Pancreas (tissue), 10 donors: ENCODE data around the gene MYLK. TPM values are rescaled to one million over a fixed set of nuclear protein-coding genes. Genes with fewer than 3 reads are reported as not detected.

Experiments used
- ATAC-seq, 4 donors: fragments of 200-7000 bp; cut with Tn5 transposase; one replicate each; pipeline versions ENCODE4 v1.8.0 to v1.9.1; 2020; ENCODE audit warnings: mild to moderate bottlenecking in 4 of 4, moderate library complexity in 4 of 4
- DNase-seq, 6 donors: peaks; one replicate each; pipeline ENCODE4 v3.0.0-alpha.2; 2020
- FAIRE-seq: peaks from 2 replicates; lab custom pipeline; 2012; peaks lifted over from hg19 to GRCh38; lab: Jason Lieb, UNC
- H3K27ac ChIP-seq, 4 donors: fragments of 200-600 bp; sonication (generic); 1 replicate in 3 of 4; 2 replicates in 1 of 4; pipeline versions ENCODE4 v1.5.0 to v1.8.0; 2020
- H3K27me3 ChIP-seq, 4 donors: fragments of 200-600 bp; one replicate each; pipeline ENCODE4 v1.8.0; 2021
- H3K36me3 ChIP-seq, 3 donors: fragments of 200-600 bp; sonication (generic) in 1 of 3; one replicate each; pipeline versions ENCODE4 v1.5.0 to v1.8.0; 2020 to 2021
- H3K4me1 ChIP-seq, 3 donors: fragments of 200-600 bp; one replicate each; pipeline ENCODE4 v1.8.0; 2021
- H3K4me3 ChIP-seq, 4 donors: fragments of 200-600 bp; sonication (generic) in 2 of 4; one replicate each; pipeline versions ENCODE4 v1.5.0 to v1.8.0; 2020 to 2021
- H3K9me3 ChIP-seq, 4 donors: fragments of 200-600 bp; one replicate each; pipeline ENCODE4 v1.8.0; 2021
- WGBS, 2 donors: extraction: QIAGEN DNeasy Blood & Tissue Kit; methylation state at CpG; one replicate each; pipeline ENCODE4 v1.1.7; 2013; 5-methylcytosine and 5-hydroxymethylcytosine counted together
- intact Hi-C, 3 donors: fragments of 100-400 bp; cut with DNase I; formaldehyde crosslinking; loops; one replicate each; pipeline versions ENCODE4 v1.11.1 to v1.14.2; 2022
- polyA plus RNA-seq, 2 donors: library from polyadenylated mRNA; stranded (reverse); fragments of 200-250 nt; gene quantifications; one replicate each; pipeline ENCODE4 v1.2.3, GENCODE V29; 2013
- total RNA-seq, 6 donors: library from RNA; stranded (reverse); fragmentation: NEBNext Ultra II Directional in 4 of 6; extraction: Animal tissue kit (Norgen Biotek cat#: 25700) in 4 of 6; gene quantifications; one replicate each; pipeline versions ENCODE4 v1.2.1 to v1.2.4, GENCODE V29; 2021 to 2023
- TF ChIP-seq, protein P1 (sequence below), 4 donors: fragments of 200-600 bp; sonication (generic) in 3 of 4; IDR thresholded peaks; one replicate each; pipeline versions ENCODE4 v1.5.0 to v1.8.0; 2021; ENCODE audit warnings: antibody characterized with exemption in 4 of 4
- donor health status: healthy with polysubstance abuse.
- donor health status: DM: no; HTN: no; CAD: no; lungs with moderate emphysema.
- donor health status: DM: no; HTN: no; CAD: no.
- donor health status: control.
- donor health status: control.
- donor health status: Bipolar disorder and iron deficiency.
- donor health status: DM: yes; HTN: yes; CAD: no.
- donor health status: DM: no; HTN: no; CAD: no.
- donor health status: DM: no; HTN: no; CAD: no.
- donor health status: DM: yes; HTN: yes; CAD: no.

The MYLK gene
- total and polyA plus RNA-seq, 8 donors: 3.1 to 12.0 (median 6.7) TPM

DNA sequence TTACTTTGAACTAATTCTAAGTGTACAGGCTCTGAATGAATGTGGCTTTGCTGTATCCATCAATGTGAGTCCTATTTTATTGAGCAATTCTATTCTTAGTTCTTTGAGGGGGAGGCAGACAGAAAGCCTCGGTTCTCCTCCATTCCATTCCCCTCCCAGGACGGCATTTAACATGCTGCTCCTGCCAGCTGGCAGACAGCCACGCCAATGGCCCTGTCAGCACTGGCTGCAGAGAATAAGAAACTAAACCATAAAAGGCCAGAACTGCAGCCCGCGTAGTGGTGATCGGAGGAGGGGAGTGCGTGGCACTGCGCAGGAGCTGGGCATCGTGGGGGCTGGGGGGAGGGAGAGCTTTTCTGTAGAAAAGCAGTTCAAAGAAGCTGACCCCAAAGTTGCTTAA lies 223.2 kb downstream of the MYLK start:
- no peak overlapping the region for H3K27ac ChIP-seq
- peak; percentile 65 for FAIRE-seq
- no peak overlapping the region for H3K4me3 ChIP-seq
- H3K27me3 ChIP-seq: no peaks in the 10 kb centered on the region
- TF ChIP-seq, protein P1, sequence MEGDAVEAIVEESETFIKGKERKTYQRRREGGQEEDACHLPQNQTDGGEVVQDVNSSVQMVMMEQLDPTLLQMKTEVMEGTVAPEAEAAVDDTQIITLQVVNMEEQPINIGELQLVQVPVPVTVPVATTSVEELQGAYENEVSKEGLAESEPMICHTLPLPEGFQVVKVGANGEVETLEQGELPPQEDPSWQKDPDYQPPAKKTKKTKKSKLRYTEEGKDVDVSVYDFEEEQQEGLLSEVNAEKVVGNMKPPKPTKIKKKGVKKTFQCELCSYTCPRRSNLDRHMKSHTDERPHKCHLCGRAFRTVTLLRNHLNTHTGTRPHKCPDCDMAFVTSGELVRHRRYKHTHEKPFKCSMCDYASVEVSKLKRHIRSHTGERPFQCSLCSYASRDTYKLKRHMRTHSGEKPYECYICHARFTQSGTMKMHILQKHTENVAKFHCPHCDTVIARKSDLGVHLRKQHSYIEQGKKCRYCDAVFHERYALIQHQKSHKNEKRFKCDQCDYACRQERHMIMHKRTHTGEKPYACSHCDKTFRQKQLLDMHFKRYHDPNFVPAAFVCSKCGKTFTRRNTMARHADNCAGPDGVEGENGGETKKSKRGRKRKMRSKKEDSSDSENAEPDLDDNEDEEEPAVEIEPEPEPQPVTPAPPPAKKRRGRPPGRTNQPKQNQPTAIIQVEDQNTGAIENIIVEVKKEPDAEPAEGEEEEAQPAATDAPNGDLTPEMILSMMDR (IDR thresholded peaks at IDR 0.05): no peak
- peak; percentile 65 to 92 (median 82) for DNase-seq
- no peaks in the 10 kb centered on the region for H3K9me3 ChIP-seq
- 5 to 8% methylated on average over 9 of the region's 9 CpGs for WGBS, 2 donors
- H3K4me1 ChIP-seq: peaks cover 3 to 10% (median 8%) of the 10 kb centered on the region in 3 donors
- peak; percentile 79 to 89 (median 87) for ATAC-seq
- intact Hi-C loops: no loop called here
- H3K36me3 ChIP-seq: no peaks in the 10 kb centered on the region

DNA sequence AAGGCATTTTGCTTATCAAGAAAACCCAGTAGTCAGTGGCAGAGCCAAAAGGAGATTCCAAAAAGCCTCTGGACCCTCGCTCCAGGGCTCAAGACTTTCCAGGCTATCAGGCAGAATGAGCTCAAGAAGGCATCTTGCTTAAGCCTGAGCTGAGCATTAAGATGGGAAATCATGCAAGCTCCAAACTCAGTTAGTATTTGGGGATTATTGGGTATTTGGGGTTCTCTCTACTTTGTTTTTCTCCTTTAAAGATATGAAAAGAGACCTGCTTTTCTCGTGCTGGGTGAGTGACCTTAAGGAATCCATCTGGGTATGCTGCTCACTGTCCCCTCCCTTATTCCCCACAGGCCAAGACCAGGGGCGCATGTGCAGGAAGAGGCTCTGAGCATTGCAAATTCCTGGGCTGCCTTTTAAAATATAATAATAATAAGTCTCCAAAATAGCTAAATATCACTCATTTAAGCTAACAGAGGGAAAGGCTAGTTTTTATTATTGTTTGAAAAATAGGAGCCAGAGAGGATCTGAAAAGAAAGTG lies 223.9 kb downstream of the MYLK start:
- 68 to 72% methylated on average over 3 of the region's 3 CpGs for WGBS, 2 donors
- DNase-seq (no peak), ATAC-seq (no peak), FAIRE-seq (no peak)
- no peak overlapping the region for H3K27ac ChIP-seq
- no peaks in the 10 kb centered on the region for H3K9me3 ChIP-seq
- H3K36me3 ChIP-seq: no peaks in the 10 kb centered on the region
- H3K27me3 ChIP-seq: no peaks in the 10 kb centered on the region
- intact Hi-C loops: no loop called here
- TF ChIP-seq, protein P1 (IDR thresholded peaks at IDR 0.05): no peak
- peaks cover 3 to 10% (median 8%) of the 10 kb centered on the region in 3 donors for H3K4me1 ChIP-seq
- no peak overlapping the region for H3K4me3 ChIP-seq

DNA sequence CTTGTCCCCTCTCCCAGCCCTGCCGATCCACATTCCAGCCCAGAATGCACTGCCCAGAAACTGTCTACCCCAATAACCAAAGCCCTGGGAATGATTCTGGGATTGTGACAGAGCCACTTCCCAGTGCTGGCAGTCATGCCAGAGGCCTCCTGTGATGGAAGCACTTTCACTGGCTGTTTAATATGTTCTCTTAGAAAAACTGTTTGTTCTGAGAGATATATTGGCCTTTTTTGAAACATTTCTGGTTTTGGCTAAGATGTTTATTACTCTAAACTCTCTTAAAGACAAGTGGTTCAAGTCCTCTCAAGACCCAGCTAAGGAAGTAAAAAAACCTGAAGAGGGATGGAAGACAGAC lies 225.3 kb downstream of the MYLK start:
- Histone ChIP-seq H3K27ac (no peak overlapping the region), H3K36me3 (no peaks in the 10 kb centered on the region), H3K9me3 (no peaks in the 10 kb centered on the region), H3K4me3 (no peak overlapping the region), H3K27me3 (no peaks in the 10 kb centered on the region), H3K4me1 (peaks cover 3 to 10% (median 8%) of the 10 kb centered on the region in 3 donors)
- 84 to 93% methylated on average over 1 of the region's 1 CpG for WGBS, 2 donors
- no peak for DNase-seq
- ATAC-seq: no peak
- TF ChIP-seq, protein P1 (IDR thresholded peaks at IDR 0.05): no peak
- no peak for FAIRE-seq
- intact Hi-C loops: loop anchor here in 1 of 3 donors (5.0 kb wide), 1 partner anchor 58 kb away; no protein-coding TSS in a partner anchor

DNA sequence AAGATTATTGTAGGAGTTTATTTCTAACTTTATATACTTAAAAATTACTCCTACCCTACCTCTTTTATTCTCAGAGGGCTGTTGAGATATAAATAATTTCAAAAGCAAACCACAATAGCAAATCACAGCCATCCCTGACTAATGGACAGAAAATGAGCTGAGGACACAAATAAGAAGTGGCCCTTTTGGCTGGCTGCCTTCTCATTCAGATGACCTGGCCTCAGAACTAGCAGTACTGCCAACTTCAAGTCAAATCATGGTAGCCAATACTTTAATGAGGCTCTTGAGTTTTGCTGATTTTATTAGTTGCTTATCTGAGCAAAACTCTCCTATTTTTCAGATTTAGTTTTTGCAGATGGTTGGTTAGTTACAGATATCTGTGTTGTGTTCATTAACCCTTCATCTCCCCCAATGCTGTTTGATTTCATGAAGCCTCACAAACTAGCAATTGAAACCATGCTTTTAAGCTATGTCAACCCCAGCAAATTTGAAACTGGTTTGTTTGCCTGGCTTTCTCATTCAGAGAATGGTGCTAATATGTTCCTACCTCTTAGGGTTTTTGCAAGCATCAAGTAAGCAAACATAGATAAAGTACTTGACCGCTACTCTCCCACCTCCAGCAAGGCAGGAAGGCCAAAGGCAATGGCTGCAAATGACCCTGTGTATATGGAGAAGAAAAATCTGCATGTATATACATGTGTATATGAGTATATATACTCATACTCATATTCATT lies 225.8 kb downstream of the MYLK start:
- Histone ChIP-seq H3K27ac (no peak overlapping the region), H3K36me3 (no peaks in the 10 kb centered on the region), H3K9me3 (no peaks in the 10 kb centered on the region), H3K4me1 (peaks cover 3 to 10% (median 8%) of the 10 kb centered on the region in 3 donors), H3K4me3 (no peak overlapping the region), H3K27me3 (no peaks in the 10 kb centered on the region)
- ATAC-seq (peak in 1 of 4 donors; percentile 42), DNase-seq (no peak), FAIRE-seq (no peak)
- TF ChIP-seq, protein P1 (IDR thresholded peaks at IDR 0.05): no peak
- intact Hi-C loops: loop anchor here in 1 of 3 donors (5.0 kb wide), 1 partner anchor 59 kb away; no protein-coding TSS in a partner anchor
- WGBS, 2 donors: 95 to 100% methylated on average over 1 of the region's 1 CpG

DNA sequence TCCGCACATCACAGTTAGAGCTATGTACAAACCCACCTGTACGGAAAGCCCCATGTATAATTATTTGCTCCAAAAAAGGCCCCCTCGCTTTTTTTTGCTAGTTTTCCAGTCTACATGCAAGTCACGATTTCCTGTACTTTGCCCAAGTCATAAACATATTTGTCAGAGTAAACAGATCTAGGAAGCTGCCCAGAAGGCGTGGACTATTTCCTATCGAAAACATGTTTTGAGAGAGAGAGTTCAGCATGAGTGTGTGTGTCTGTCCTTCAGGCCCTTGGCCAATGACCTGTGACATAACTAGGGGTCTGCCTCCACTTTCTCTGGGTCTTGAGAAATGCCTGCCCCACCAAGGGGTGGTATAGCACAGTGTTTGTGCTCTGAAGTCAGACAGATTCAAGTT lies 226.6 kb downstream of the MYLK start:
- peaks cover 3 to 10% (median 8%) of the 10 kb centered on the region in 3 donors for H3K4me1 ChIP-seq
- intact Hi-C loops: loop anchor here in 1 of 3 donors (5.0 kb wide), 1 partner anchor 60 kb away; no protein-coding TSS in a partner anchor
- 81 to 87% methylated on average over 6 of the region's 6 CpGs for WGBS, 2 donors
- H3K4me3 ChIP-seq: no peak overlapping the region
- no peaks in the 10 kb centered on the region for H3K36me3 ChIP-seq
- H3K27me3 ChIP-seq: no peaks in the 10 kb centered on the region
- TF ChIP-seq, protein P1 (IDR thresholded peaks at IDR 0.05): no peak
- FAIRE-seq: no peak
- ATAC-seq: no peak
- DNase-seq: no peak
- H3K9me3 ChIP-seq: no peaks in the 10 kb centered on the region
- no peak overlapping the region for H3K27ac ChIP-seq
